Measurements from ENCODE around the gene EFR3B.

DNA sequence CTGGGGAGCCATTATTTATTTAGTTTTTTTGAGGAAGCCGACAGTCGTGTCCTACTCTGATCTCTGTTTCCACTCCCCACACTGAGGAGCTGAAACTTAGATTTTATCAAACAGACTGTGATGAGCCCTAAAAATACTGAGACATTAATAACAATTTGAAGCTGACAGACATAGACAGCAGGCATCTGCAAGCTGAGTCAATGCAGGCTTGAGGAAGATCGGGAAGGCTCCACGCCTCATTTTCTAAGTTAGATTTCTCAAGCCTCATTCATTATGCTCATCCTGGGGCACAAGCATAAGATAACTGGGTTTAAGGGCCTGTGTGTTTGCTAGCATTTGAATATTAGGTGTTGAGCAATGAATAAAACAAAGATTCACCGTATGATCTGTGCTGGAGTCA is 26.3 kb downstream of the EFR3B start:
- TF ChIP-seq, protein P1, sequence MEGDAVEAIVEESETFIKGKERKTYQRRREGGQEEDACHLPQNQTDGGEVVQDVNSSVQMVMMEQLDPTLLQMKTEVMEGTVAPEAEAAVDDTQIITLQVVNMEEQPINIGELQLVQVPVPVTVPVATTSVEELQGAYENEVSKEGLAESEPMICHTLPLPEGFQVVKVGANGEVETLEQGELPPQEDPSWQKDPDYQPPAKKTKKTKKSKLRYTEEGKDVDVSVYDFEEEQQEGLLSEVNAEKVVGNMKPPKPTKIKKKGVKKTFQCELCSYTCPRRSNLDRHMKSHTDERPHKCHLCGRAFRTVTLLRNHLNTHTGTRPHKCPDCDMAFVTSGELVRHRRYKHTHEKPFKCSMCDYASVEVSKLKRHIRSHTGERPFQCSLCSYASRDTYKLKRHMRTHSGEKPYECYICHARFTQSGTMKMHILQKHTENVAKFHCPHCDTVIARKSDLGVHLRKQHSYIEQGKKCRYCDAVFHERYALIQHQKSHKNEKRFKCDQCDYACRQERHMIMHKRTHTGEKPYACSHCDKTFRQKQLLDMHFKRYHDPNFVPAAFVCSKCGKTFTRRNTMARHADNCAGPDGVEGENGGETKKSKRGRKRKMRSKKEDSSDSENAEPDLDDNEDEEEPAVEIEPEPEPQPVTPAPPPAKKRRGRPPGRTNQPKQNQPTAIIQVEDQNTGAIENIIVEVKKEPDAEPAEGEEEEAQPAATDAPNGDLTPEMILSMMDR (IDR thresholded peaks at IDR 0.05) = no peak
- TF ChIP-seq POLR2A (IDR thresholded peaks at IDR 0.05) = no peak

All from esophagus squamous epithelium (tissue), 4 donors.